ENCODE data around the gene NR3C2. TPM values are rescaled to one million over a fixed set of nuclear protein-coding genes. Genes with fewer than 3 reads are reported as not detected.

NR3C2 gene
- polyA plus RNA-seq, 2 donors: 0.57 to 0.67 TPM

- Histone ChIP-seq H3K27ac (ENCODE audit: low read depth in 2 of 2, low read length in 1 of 2) (no peak overlapping the region), H3K36me3 (ENCODE audit: control insufficient read depth in 2 of 2, insufficient read depth in 2 of 2, low read length in 1 of 2) (no peaks in the 10 kb centered on the region), H3K27me3 (ENCODE audit: control insufficient read depth in 1 of 2, insufficient read depth in 2 of 2, low read length in 2 of 2) (no peaks in the 10 kb centered on the region), H3K4me1 (ENCODE audit: control insufficient read depth in 2 of 2, insufficient read depth in 2 of 2, low read length in 1 of 2) (no peaks in the 10 kb centered on the region), H3K4me3 (ENCODE audit: low read depth in 1 of 2, low read length in 2 of 2) (no peak overlapping the region), H3K9me3 (ENCODE audit: control insufficient read depth in 2 of 2, insufficient read depth in 1 of 2, low read depth in 1 of 2, low read length in 1 of 2) (no peaks in the 10 kb centered on the region)
- WGBS, 2 donors: 59 to 80% methylated on average over 3 of the region's 3 CpGs
Measured at GRCh38 chr4:148305751-148306150, 136.5 kb downstream of the NR3C2 start.

- H3K4me1 ChIP-seq (ENCODE audit: control insufficient read depth in 2 of 2, insufficient read depth in 2 of 2, low read length in 1 of 2): no peaks in the 10 kb centered on the region
- H3K36me3 ChIP-seq (ENCODE audit: control insufficient read depth in 2 of 2, insufficient read depth in 2 of 2, low read length in 1 of 2): no peaks in the 10 kb centered on the region
- no peaks in the 10 kb centered on the region for H3K9me3 ChIP-seq (ENCODE audit: control insufficient read depth in 2 of 2, insufficient read depth in 1 of 2, low read depth in 1 of 2, low read length in 1 of 2)
- no peak overlapping the region for H3K4me3 ChIP-seq (ENCODE audit: low read depth in 1 of 2, low read length in 2 of 2)
- no peaks in the 10 kb centered on the region for H3K27me3 ChIP-seq (ENCODE audit: control insufficient read depth in 1 of 2, insufficient read depth in 2 of 2, low read length in 2 of 2)
- 57 to 62% methylated on average over 1 of the region's 1 CpG for WGBS, 2 donors
- H3K27ac ChIP-seq (ENCODE audit: low read depth in 2 of 2, low read length in 1 of 2): no peak overlapping the region
Measured at GRCh38 chr4:148302416-148302815, 139.8 kb downstream of the NR3C2 start.

GRCh38 chr4:148300877-148301276 is 141.3 kb downstream of the NR3C2 start:
- Histone ChIP-seq H3K27me3 (ENCODE audit: control insufficient read depth in 1 of 2, insufficient read depth in 2 of 2, low read length in 2 of 2) (no peaks in the 10 kb centered on the region), H3K4me1 (ENCODE audit: control insufficient read depth in 2 of 2, insufficient read depth in 2 of 2, low read length in 1 of 2) (no peaks in the 10 kb centered on the region), H3K36me3 (ENCODE audit: control insufficient read depth in 2 of 2, insufficient read depth in 2 of 2, low read length in 1 of 2) (no peaks in the 10 kb centered on the region), H3K9me3 (ENCODE audit: control insufficient read depth in 2 of 2, insufficient read depth in 1 of 2, low read depth in 1 of 2, low read length in 1 of 2) (no peaks in the 10 kb centered on the region), H3K27ac (ENCODE audit: low read depth in 2 of 2, low read length in 1 of 2) (no peak overlapping the region), H3K4me3 (ENCODE audit: low read depth in 1 of 2, low read length in 2 of 2) (no peak overlapping the region)
- whole genome bisulfite sequencing, 2 donors: 90 to 91% methylated on average over 1 of the region's 1 CpG

- no peaks in the 10 kb centered on the region for H3K9me3 ChIP-seq (ENCODE audit: control insufficient read depth in 2 of 2, insufficient read depth in 1 of 2, low read depth in 1 of 2, low read length in 1 of 2)
- no peak overlapping the region for H3K27ac ChIP-seq (ENCODE audit: low read depth in 2 of 2, low read length in 1 of 2)
- H3K4me3 ChIP-seq (ENCODE audit: low read depth in 1 of 2, low read length in 2 of 2): no peak overlapping the region
- H3K27me3 ChIP-seq (ENCODE audit: control insufficient read depth in 1 of 2, insufficient read depth in 2 of 2, low read length in 2 of 2): no peaks in the 10 kb centered on the region
- no peaks in the 10 kb centered on the region for H3K36me3 ChIP-seq (ENCODE audit: control insufficient read depth in 2 of 2, insufficient read depth in 2 of 2, low read length in 1 of 2)
- H3K4me1 ChIP-seq (ENCODE audit: control insufficient read depth in 2 of 2, insufficient read depth in 2 of 2, low read length in 1 of 2): no peaks in the 10 kb centered on the region
- WGBS, 2 donors: 94 to 98% methylated on average over 9 of the region's 9 CpGs
Measured at GRCh38 chr4:148299337-148299736, 142.9 kb downstream of the NR3C2 start.

- 80 to 96% methylated on average over 2 of the region's 2 CpGs for WGBS, 2 donors
- H3K9me3 ChIP-seq (ENCODE audit: control insufficient read depth in 2 of 2, insufficient read depth in 1 of 2, low read depth in 1 of 2, low read length in 1 of 2): no peaks in the 10 kb centered on the region
Measured at GRCh38 chr4:148296498-148296897, 145.7 kb downstream of the NR3C2 start.

GRCh38 chr4:148295642-148296041 is 146.6 kb downstream of the NR3C2 start:
- Histone ChIP-seq H3K4me3 (ENCODE audit: low read depth in 1 of 2, low read length in 2 of 2) (no peak overlapping the region), H3K36me3 (ENCODE audit: control insufficient read depth in 2 of 2, insufficient read depth in 2 of 2, low read length in 1 of 2) (no peaks in the 10 kb centered on the region), H3K9me3 (ENCODE audit: control insufficient read depth in 2 of 2, insufficient read depth in 1 of 2, low read depth in 1 of 2, low read length in 1 of 2) (no peaks in the 10 kb centered on the region), H3K4me1 (ENCODE audit: control insufficient read depth in 2 of 2, insufficient read depth in 2 of 2, low read length in 1 of 2) (no peaks in the 10 kb centered on the region), H3K27me3 (ENCODE audit: control insufficient read depth in 1 of 2, insufficient read depth in 2 of 2, low read length in 2 of 2) (no peaks in the 10 kb centered on the region), H3K27ac (ENCODE audit: low read depth in 2 of 2, low read length in 1 of 2) (no peak overlapping the region)
- 91% methylated on average over 1 of the region's 1 CpG for WGBS, 2 donors

More at GRCh38 chr4:148296498-148296897, 145.7 kb downstream of the NR3C2 start:
- H3K36me3 ChIP-seq (ENCODE audit: control insufficient read depth in 2 of 2, insufficient read depth in 2 of 2, low read length in 1 of 2): no peaks in the 10 kb centered on the region
- H3K4me1 ChIP-seq (ENCODE audit: control insufficient read depth in 2 of 2, insufficient read depth in 2 of 2, low read length in 1 of 2): no peaks in the 10 kb centered on the region
- H3K27me3 ChIP-seq (ENCODE audit: control insufficient read depth in 1 of 2, insufficient read depth in 2 of 2, low read length in 2 of 2): no peaks in the 10 kb centered on the region
- no peak overlapping the region for H3K27ac ChIP-seq (ENCODE audit: low read depth in 2 of 2, low read length in 1 of 2)
- H3K4me3 ChIP-seq (ENCODE audit: low read depth in 1 of 2, low read length in 2 of 2): no peak overlapping the region

GRCh38 chr4:148293571-148293970 is 148.6 kb downstream of the NR3C2 start:
- no peak overlapping the region for H3K27ac ChIP-seq (ENCODE audit: low read depth in 2 of 2, low read length in 1 of 2)
- no peaks in the 10 kb centered on the region for H3K9me3 ChIP-seq (ENCODE audit: control insufficient read depth in 2 of 2, insufficient read depth in 1 of 2, low read depth in 1 of 2, low read length in 1 of 2)
- H3K4me1 ChIP-seq (ENCODE audit: control insufficient read depth in 2 of 2, insufficient read depth in 2 of 2, low read length in 1 of 2): no peaks in the 10 kb centered on the region
- 80 to 84% methylated on average over 1 of the region's 1 CpG for WGBS, 2 donors
- H3K27me3 ChIP-seq (ENCODE audit: control insufficient read depth in 1 of 2, insufficient read depth in 2 of 2, low read length in 2 of 2): no peaks in the 10 kb centered on the region
- no peak overlapping the region for H3K4me3 ChIP-seq (ENCODE audit: low read depth in 1 of 2, low read length in 2 of 2)
- no peaks in the 10 kb centered on the region for H3K36me3 ChIP-seq (ENCODE audit: control insufficient read depth in 2 of 2, insufficient read depth in 2 of 2, low read length in 1 of 2)

GRCh38 chr4:148292686-148293085 is 149.5 kb downstream of the NR3C2 start:
- H3K36me3 ChIP-seq (ENCODE audit: control insufficient read depth in 2 of 2, insufficient read depth in 2 of 2, low read length in 1 of 2): no peaks in the 10 kb centered on the region
- no peak overlapping the region for H3K4me3 ChIP-seq (ENCODE audit: low read depth in 1 of 2, low read length in 2 of 2)
- 83 to 98% methylated on average over 1 of the region's 1 CpG for WGBS, 2 donors
- H3K27me3 ChIP-seq (ENCODE audit: control insufficient read depth in 1 of 2, insufficient read depth in 2 of 2, low read length in 2 of 2): no peaks in the 10 kb centered on the region
- no peaks in the 10 kb centered on the region for H3K9me3 ChIP-seq (ENCODE audit: control insufficient read depth in 2 of 2, insufficient read depth in 1 of 2, low read depth in 1 of 2, low read length in 1 of 2)
- no peak overlapping the region for H3K27ac ChIP-seq (ENCODE audit: low read depth in 2 of 2, low read length in 1 of 2)
- no peaks in the 10 kb centered on the region for H3K4me1 ChIP-seq (ENCODE audit: control insufficient read depth in 2 of 2, insufficient read depth in 2 of 2, low read length in 1 of 2)

GRCh38 chr4:148289740-148290139 is 152.5 kb downstream of the NR3C2 start:
- Histone ChIP-seq H3K27me3 (ENCODE audit: control insufficient read depth in 1 of 2, insufficient read depth in 2 of 2, low read length in 2 of 2) (no peaks in the 10 kb centered on the region), H3K4me1 (ENCODE audit: control insufficient read depth in 2 of 2, insufficient read depth in 2 of 2, low read length in 1 of 2) (no peaks in the 10 kb centered on the region), H3K36me3 (ENCODE audit: control insufficient read depth in 2 of 2, insufficient read depth in 2 of 2, low read length in 1 of 2) (no peaks in the 10 kb centered on the region), H3K9me3 (ENCODE audit: control insufficient read depth in 2 of 2, insufficient read depth in 1 of 2, low read depth in 1 of 2, low read length in 1 of 2) (no peaks in the 10 kb centered on the region), H3K27ac (ENCODE audit: low read depth in 2 of 2, low read length in 1 of 2) (no peak overlapping the region), H3K4me3 (ENCODE audit: low read depth in 1 of 2, low read length in 2 of 2) (no peak overlapping the region)
- 80 to 83% methylated on average over 4 of the region's 4 CpGs for WGBS, 2 donors

- H3K36me3 ChIP-seq (ENCODE audit: control insufficient read depth in 2 of 2, insufficient read depth in 2 of 2, low read length in 1 of 2): no peaks in the 10 kb centered on the region
- H3K4me1 ChIP-seq (ENCODE audit: control insufficient read depth in 2 of 2, insufficient read depth in 2 of 2, low read length in 1 of 2): no peaks in the 10 kb centered on the region
- no peak overlapping the region for H3K27ac ChIP-seq (ENCODE audit: low read depth in 2 of 2, low read length in 1 of 2)
- no peak overlapping the region for H3K4me3 ChIP-seq (ENCODE audit: low read depth in 1 of 2, low read length in 2 of 2)
- no peaks in the 10 kb centered on the region for H3K9me3 ChIP-seq (ENCODE audit: control insufficient read depth in 2 of 2, insufficient read depth in 1 of 2, low read depth in 1 of 2, low read length in 1 of 2)
- 27 to 31% methylated on average over 3 of the region's 3 CpGs for WGBS, 2 donors
- H3K27me3 ChIP-seq (ENCODE audit: control insufficient read depth in 1 of 2, insufficient read depth in 2 of 2, low read length in 2 of 2): no peaks in the 10 kb centered on the region
Measured at GRCh38 chr4:148288448-148288847, 153.8 kb downstream of the NR3C2 start.
